ENCODE results near the gene SORBS2. TPM values are rescaled to one million over a fixed set of nuclear protein-coding genes. Genes with fewer than 3 reads are reported as not detected.
A peak's percentile ranks its signal among the peaks of the same experiment; 100 is the strongest.

SORBS2 gene
- total and polyA plus RNA-seq, 4 donors = 11.2 to 70.4 (median 26.4) TPM

- no peak for ATAC-seq (ENCODE audit: insufficient read depth, low FRiP score)
- Histone ChIP-seq H3K9ac (ENCODE audit: insufficient read depth in 1 of 2, low read length in 2 of 2) (no peak overlapping the region), H3K27ac (ENCODE audit: low read depth in 1 of 2, low read length in 1 of 2) (no peak overlapping the region), H3K36me3 (ENCODE audit: control insufficient read depth in 4 of 4, insufficient read depth in 4 of 4, low read length in 4 of 4) (peaks cover 0 to 4% (median 1%) of the 10 kb centered on the region in 4 donors), H3K27me3 (ENCODE audit: control insufficient read depth in 3 of 3, insufficient read depth in 3 of 3, low read length in 2 of 3) (no peaks in the 10 kb centered on the region), H3K9me3 (ENCODE audit: control insufficient read depth in 4 of 4, insufficient read depth in 3 of 4, low read length in 3 of 4) (no peaks in the 10 kb centered on the region), H3K4me1 (ENCODE audit: control insufficient read depth in 5 of 5, insufficient read depth in 5 of 5, low read length in 5 of 5) (peaks cover 0 to 8% (median 0%) of the 10 kb centered on the region in 5 donors), H3K4me3 (no peak overlapping the region)
- TF ChIP-seq CTCF (IDR thresholded peaks at IDR 0.05; ENCODE audit: control extremely low read depth, extremely low read depth) = no peak
- peak in 2 of 3 donors; percentile 58 to 59 for DNase-seq
- WGBS, 2 donors = 47 to 52% methylated on average over 4 of the region's 4 CpGs
Measured at GRCh38 chr4:185608185-185608584, 203.8 kb downstream of the SORBS2 start.

GRCh38 chr4:185602397-185602796, 209.6 kb downstream of the SORBS2 start:
- WGBS, 2 donors = 86 to 91% methylated on average over 3 of the region's 3 CpGs

GRCh38 chr4:185600801-185601434, 211.1 kb downstream of the SORBS2 start:
- H3K9me3 ChIP-seq (ENCODE audit: control insufficient read depth in 4 of 4, insufficient read depth in 3 of 4, low read length in 3 of 4) = no peaks in the 10 kb centered on the region
- TF ChIP-seq CTCF (IDR thresholded peaks at IDR 0.05; ENCODE audit: control extremely low read depth, extremely low read depth) = no peak
- H3K4me3 ChIP-seq = no peak overlapping the region
- H3K36me3 ChIP-seq (ENCODE audit: control insufficient read depth in 4 of 4, insufficient read depth in 4 of 4, low read length in 4 of 4) = peaks cover 0 to 5% (median under 1%) of the 10 kb centered on the region in 4 donors
- H3K4me1 ChIP-seq (ENCODE audit: control insufficient read depth in 5 of 5, insufficient read depth in 5 of 5, low read length in 5 of 5) = peaks cover 0 to 11% (median 5%) of the 10 kb centered on the region in 5 donors
- 86 to 89% methylated on average over 9 of the region's 9 CpGs for WGBS, 2 donors
- no peak overlapping the region for H3K9ac ChIP-seq (ENCODE audit: insufficient read depth in 1 of 2, low read length in 2 of 2)
- ATAC-seq (ENCODE audit: insufficient read depth, low FRiP score) (no peak), DNase-seq (no peak)
- H3K27me3 ChIP-seq (ENCODE audit: control insufficient read depth in 3 of 3, insufficient read depth in 3 of 3, low read length in 2 of 3) = no peaks in the 10 kb centered on the region
- no peak overlapping the region for H3K27ac ChIP-seq (ENCODE audit: low read depth in 1 of 2, low read length in 1 of 2)

More at GRCh38 chr4:185602397-185602796, 209.6 kb downstream of the SORBS2 start:
- DNase-seq (no peak), ATAC-seq (ENCODE audit: insufficient read depth, low FRiP score) (no peak)
- no peaks in the 10 kb centered on the region for H3K9me3 ChIP-seq (ENCODE audit: control insufficient read depth in 4 of 4, insufficient read depth in 3 of 4, low read length in 3 of 4)
- TF ChIP-seq CTCF (IDR thresholded peaks at IDR 0.05; ENCODE audit: control extremely low read depth, extremely low read depth) = no peak
- H3K27me3 ChIP-seq (ENCODE audit: control insufficient read depth in 3 of 3, insufficient read depth in 3 of 3, low read length in 2 of 3) = no peaks in the 10 kb centered on the region
- peaks cover 0 to 11% (median 5%) of the 10 kb centered on the region in 5 donors for H3K4me1 ChIP-seq (ENCODE audit: control insufficient read depth in 5 of 5, insufficient read depth in 5 of 5, low read length in 5 of 5)
- no peak overlapping the region for H3K9ac ChIP-seq (ENCODE audit: insufficient read depth in 1 of 2, low read length in 2 of 2)
- H3K4me3 ChIP-seq = no peak overlapping the region
- peaks cover 0 to 5% (median under 1%) of the 10 kb centered on the region in 4 donors for H3K36me3 ChIP-seq (ENCODE audit: control insufficient read depth in 4 of 4, insufficient read depth in 4 of 4, low read length in 4 of 4)
- H3K27ac ChIP-seq (ENCODE audit: low read depth in 1 of 2, low read length in 1 of 2) = no peak overlapping the region
